ENCODE results near the gene DIDO1. TPM values are rescaled to one million over a fixed set of nuclear protein-coding genes. Genes with fewer than 3 reads are reported as not detected.

Gene DIDO1
- polyA plus RNA-seq, 1 of the 3 experiments (the other 2 are of a cell fraction), result 14.7 TPM

DNA sequence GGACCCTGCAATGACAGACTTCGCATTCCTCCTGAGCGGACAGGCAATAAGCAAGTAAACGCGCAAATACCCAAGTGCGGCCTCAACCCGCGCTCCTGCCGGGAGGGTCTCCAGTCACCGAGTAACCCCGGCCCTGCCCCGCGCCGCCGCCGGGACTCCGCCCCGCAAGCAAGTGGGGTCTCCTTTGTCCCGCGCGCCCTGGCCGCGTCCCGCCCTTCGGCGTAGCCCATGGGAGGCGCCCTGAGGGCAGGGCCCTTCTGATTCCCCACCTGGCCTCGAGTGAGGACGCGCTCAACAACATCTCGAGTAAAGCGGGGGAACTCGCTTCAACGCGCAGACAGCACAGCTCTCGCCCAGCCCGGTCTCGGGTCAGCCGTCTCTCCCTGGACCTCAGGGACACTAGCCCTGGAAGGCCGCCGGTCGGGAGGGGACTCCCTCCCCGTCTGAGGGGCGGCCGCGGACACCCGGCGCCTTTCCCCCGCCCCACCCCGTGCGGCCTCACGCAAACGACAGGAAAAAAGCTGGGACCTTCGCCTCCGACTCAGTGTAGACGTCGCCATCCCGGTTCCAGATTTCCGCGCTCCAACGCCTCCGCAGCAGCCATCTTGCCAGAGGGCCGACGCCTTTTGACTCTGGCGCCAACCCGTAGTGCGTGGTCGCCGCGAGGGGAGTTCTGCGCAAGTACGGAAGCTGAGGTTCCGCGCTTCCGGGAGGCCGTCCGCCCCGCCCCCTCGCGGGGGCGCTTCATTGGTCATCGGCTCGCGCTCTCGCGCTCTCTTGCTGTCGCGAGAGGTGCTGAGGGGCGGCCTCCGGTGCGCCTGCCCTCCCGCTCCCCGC lies 11.2 kb upstream of the DIDO1 start (continued):
- TF ChIP-seq, protein P1, sequence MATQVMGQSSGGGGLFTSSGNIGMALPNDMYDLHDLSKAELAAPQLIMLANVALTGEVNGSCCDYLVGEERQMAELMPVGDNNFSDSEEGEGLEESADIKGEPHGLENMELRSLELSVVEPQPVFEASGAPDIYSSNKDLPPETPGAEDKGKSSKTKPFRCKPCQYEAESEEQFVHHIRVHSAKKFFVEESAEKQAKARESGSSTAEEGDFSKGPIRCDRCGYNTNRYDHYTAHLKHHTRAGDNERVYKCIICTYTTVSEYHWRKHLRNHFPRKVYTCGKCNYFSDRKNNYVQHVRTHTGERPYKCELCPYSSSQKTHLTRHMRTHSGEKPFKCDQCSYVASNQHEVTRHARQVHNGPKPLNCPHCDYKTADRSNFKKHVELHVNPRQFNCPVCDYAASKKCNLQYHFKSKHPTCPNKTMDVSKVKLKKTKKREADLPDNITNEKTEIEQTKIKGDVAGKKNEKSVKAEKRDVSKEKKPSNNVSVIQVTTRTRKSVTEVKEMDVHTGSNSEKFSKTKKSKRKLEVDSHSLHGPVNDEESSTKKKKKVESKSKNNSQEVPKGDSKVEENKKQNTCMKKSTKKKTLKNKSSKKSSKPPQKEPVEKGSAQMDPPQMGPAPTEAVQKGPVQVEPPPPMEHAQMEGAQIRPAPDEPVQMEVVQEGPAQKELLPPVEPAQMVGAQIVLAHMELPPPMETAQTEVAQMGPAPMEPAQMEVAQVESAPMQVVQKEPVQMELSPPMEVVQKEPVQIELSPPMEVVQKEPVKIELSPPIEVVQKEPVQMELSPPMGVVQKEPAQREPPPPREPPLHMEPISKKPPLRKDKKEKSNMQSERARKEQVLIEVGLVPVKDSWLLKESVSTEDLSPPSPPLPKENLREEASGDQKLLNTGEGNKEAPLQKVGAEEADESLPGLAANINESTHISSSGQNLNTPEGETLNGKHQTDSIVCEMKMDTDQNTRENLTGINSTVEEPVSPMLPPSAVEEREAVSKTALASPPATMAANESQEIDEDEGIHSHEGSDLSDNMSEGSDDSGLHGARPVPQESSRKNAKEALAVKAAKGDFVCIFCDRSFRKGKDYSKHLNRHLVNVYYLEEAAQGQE (IDR thresholded peaks at IDR 0.05; ENCODE audit: low read depth, low read length), result peak; percentile 65; the same call in 1 of the 2 replicates
- peak; percentile 94 for TF ChIP-seq TAF1 (IDR thresholded peaks at IDR 0.05; ENCODE audit: borderline replicate concordance, low read depth, low read length)
- TF ChIP-seq EZH2phosphoT487 (IDR thresholded peaks at IDR 0.05; ENCODE audit: borderline replicate concordance, low read depth), result no peak
- no peak for TF ChIP-seq TCF12 (IDR thresholded peaks at IDR 0.05)
- TF ChIP-seq, protein P2, sequence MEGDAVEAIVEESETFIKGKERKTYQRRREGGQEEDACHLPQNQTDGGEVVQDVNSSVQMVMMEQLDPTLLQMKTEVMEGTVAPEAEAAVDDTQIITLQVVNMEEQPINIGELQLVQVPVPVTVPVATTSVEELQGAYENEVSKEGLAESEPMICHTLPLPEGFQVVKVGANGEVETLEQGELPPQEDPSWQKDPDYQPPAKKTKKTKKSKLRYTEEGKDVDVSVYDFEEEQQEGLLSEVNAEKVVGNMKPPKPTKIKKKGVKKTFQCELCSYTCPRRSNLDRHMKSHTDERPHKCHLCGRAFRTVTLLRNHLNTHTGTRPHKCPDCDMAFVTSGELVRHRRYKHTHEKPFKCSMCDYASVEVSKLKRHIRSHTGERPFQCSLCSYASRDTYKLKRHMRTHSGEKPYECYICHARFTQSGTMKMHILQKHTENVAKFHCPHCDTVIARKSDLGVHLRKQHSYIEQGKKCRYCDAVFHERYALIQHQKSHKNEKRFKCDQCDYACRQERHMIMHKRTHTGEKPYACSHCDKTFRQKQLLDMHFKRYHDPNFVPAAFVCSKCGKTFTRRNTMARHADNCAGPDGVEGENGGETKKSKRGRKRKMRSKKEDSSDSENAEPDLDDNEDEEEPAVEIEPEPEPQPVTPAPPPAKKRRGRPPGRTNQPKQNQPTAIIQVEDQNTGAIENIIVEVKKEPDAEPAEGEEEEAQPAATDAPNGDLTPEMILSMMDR (IDR thresholded peaks at IDR 0.05), result no peak

DNA sequence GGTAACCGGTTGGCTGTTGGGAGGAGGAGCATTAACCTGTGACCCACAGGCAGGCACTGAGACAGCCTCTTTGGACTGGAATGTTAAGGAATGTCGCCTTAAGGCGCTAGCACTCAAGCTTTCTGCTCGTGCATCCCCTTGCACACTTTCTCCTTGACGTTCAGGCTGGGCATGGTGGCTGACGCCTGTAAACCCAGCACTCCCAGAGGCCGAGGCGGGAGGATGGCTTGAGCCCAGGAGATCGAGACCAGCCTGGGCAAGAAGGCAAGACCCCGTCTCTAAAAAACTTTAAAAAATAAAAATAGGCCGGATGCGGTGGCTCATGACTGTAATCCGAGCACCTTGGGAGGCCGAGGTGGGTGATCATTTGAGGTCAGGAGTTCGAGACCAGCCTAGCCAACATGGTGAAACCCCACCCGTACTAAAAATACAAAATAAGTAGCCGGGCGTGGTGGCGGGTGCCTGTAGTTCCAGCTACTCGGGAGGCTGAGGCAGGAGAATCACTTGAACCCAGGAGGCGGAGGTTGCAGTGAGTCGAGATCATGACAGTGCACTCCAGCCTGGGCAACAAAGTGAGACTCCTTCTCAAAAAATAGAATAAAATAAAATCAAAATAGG lies 9.8 kb upstream of the DIDO1 start:
- CTCF ChIA-PET, result interaction anchor here (0.8 to 5.7 kb wide), 8 partner anchors 10 to 36 kb away, joined by 3 to 50 read pairs (median 8); partner anchors contain the start of gene DIDO1
- Histone ChIP-seq H4K20me1 (ENCODE audit: insufficient read depth) (peaks cover 69% of the 10 kb centered on the region), H3K4me2 (peak overlapping the region; percentile 70), H3K36me3 (replicated peaks in 1 of 2; ENCODE audit: control insufficient read depth in 1 of 2, insufficient read depth in 2 of 2, low read length in 1 of 2) (peaks cover 13 to 19% of the 10 kb centered on the region in 2 experiments), H3K27me3 (ENCODE audit: insufficient read depth) (no peaks in the 10 kb centered on the region), H3K9me3 (no peaks in the 10 kb centered on the region), H3F3A (replicated peaks; ENCODE audit: insufficient read depth) (peaks cover 12% of the 10 kb centered on the region), H3K4me1 (ENCODE audit: control insufficient read depth in 1 of 2, insufficient read depth in 2 of 2, low read depth in 1 of 2, low read length in 1 of 2) (peaks cover 11 to 21% of the 10 kb centered on the region in 2 experiments), H3K27ac (ENCODE audit: low read depth in 2 of 2, low read length in 1 of 2) (peak overlapping the region in 1 of 2 experiments; percentile 89; a peak in 1 of 4 replicates), H3K79me2 (ENCODE audit: insufficient read depth) (peaks cover 95% of the 10 kb centered on the region), H2AFZ (ENCODE audit: low read depth) (no peak overlapping the region; the same call in 1 of the 2 replicates), H3K9me2 (no peaks in the 10 kb centered on the region), H3K4me3 (ENCODE audit: low read depth in 2 of 2, low read length in 1 of 2) (peak overlapping the region; percentile 84 to 86; a peak in 3 of 4 replicates), H3K9ac (no peak overlapping the region; the same call in 1 of the 2 replicates)
- no peak for DNase-seq
- 90% methylated on average over 17 of the region's 22 CpGs for WGBS (ENCODE audit: low lambda C conversion rate)
- POLR2A ChIA-PET, result interaction anchor here (1.9 kb wide), 1 partner anchor 8 kb away, joined by 8 read pairs; no protein-coding TSS in a partner anchor
- TF ChIP-seq SIN3A (IDR thresholded peaks at IDR 0.05; ENCODE audit: borderline replicate concordance, low read depth, low read length) (no peak), JUND (IDR thresholded peaks at IDR 0.05) (no peak), ELF1 (IDR thresholded peaks at IDR 0.05) (no peak), CHD2 (IDR thresholded peaks at IDR 0.05; ENCODE audit: low read length, partially characterized antibody) (no peak), RXRA (IDR thresholded peaks at IDR 0.05; ENCODE audit: borderline replicate concordance, low read depth) (no peak), GATA2 (CRISPR knock-in tag; IDR thresholded peaks at IDR 0.05) (no peak), FOXM1 (IDR thresholded peaks at IDR 0.05; ENCODE audit: low read depth) (no peak), EZH2phosphoT487 (IDR thresholded peaks at IDR 0.05; ENCODE audit: borderline replicate concordance, low read depth) (no peak), RCOR1 (IDR thresholded peaks at IDR 0.05; ENCODE audit: low read length) (no peak)
- TF ChIP-seq, protein P2 (IDR thresholded peaks at IDR 0.05), result no peak
- TF ChIP-seq, protein P3, sequence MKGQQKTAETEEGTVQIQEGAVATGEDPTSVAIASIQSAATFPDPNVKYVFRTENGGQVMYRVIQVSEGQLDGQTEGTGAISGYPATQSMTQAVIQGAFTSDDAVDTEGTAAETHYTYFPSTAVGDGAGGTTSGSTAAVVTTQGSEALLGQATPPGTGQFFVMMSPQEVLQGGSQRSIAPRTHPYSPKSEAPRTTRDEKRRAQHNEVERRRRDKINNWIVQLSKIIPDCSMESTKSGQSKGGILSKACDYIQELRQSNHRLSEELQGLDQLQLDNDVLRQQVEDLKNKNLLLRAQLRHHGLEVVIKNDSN (IDR thresholded peaks at IDR 0.05; ENCODE audit: borderline replicate concordance, low read depth), result no peak
- TF ChIP-seq, protein P4, sequence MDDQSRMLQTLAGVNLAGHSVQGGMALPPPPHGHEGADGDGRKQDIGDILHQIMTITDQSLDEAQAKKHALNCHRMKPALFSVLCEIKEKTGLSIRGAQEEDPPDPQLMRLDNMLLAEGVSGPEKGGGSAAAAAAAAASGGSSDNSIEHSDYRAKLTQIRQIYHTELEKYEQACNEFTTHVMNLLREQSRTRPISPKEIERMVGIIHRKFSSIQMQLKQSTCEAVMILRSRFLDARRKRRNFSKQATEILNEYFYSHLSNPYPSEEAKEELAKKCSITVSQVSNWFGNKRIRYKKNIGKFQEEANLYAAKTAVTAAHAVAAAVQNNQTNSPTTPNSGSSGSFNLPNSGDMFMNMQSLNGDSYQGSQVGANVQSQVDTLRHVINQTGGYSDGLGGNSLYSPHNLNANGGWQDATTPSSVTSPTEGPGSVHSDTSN (IDR thresholded peaks at IDR 0.05), result no peak
